GM19351 (cell line): Measurements from ENCODE around the gene CHN2.

Experiments used
- ATAC-seq: cut with Tn5 transposase; IDR thresholded peaks from one replicate; pipeline ENCODE4 v1.9.1; 2021; ENCODE audit warnings: mild to moderate bottlenecking, moderate library complexity; ENCODE audit not compliant: unreplicated experiment

The CHN2 gene

DNA sequence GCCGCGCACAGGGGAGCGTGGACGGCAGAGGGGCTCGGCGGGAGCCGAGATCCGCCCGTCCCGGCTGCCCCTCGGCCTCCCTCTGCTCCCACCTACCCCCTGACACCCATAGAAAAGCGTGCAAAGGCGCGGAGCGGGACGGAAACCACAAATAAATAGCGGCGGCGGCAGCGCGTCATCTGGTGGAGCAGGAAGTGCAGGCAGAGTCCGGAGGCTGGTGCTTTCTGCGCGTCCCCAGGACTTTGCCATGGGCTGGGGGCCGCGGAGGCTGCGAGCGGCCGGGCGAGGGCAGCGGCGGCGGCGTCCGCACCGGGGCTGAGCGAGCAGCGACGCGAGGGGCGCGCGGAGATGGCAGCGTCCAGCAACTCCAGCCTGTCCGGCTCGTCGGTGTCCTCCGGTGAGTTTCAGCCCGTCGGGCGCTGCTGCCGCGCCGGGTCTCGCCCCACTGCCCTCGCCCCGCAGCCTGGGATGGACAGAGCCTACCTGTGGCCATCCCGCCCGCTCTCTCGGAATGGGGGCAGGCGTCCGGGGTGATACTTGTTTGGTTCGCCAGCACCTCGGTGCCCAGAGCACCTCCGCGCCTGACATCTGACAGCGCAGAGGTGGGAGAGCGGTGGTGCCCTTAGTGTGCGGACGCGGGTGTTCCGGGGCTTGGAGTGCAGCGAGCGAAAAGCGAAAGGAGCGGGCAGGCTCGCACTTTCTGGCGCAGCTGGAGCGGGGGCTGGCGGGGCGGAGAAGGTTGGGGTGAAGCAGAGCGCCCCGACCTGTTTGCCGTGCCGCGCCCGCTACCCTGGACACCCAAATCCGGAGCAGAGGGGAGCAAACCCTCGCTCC lies at the start of gene CHN2:
CHN2 (plus strand) TSS at position 182 of the 834 bp plus-strand sequence.
- no peak for ATAC-seq

DNA sequence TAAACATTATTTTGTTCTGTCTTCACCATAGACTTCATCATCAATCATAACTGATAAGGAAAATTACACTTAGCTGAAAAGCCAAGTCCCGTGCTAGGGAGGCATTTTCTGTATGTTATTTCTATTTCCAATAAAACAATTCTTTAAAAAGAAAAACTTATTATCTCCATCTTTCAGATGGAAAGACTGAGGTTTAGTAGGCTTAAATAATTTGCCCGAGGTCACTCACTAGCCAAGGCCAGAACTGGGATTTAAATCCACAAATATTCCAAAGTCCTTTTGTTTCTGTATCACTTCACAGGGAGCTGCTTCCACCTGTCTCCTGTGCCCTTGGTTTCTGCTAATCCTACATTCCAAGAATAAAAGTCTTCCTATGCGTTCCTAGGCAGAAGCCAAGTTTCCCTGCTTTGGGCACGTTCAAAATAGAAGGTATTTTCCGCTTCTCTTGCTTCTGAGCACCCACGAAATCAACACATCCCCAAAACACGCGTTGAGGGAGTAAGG lies 49.0 kb upstream of the CHN2 start:
- no peak for ATAC-seq

GRCh38 chr7:29146057-29146706 lies 48.4 kb upstream of the CHN2 start, which contains the start of gene CPVL:
Gene CPVL, minus strand, starts transcription at chr7:29146537. Its CDS starts 25,476 bp downstream, at chr7:29121061.
- no peak for ATAC-seq

GRCh38 chr7:29146888-29147609 lies 47.5 kb upstream of the CHN2 start:
- ATAC-seq = no peak

- no peak for ATAC-seq
Observed at GRCh38 chr7:29147821-29148220, 46.8 kb upstream of the CHN2 start.

- no peak for ATAC-seq
Observed at GRCh38 chr7:29149036-29149435, 45.5 kb upstream of the CHN2 start.

DNA sequence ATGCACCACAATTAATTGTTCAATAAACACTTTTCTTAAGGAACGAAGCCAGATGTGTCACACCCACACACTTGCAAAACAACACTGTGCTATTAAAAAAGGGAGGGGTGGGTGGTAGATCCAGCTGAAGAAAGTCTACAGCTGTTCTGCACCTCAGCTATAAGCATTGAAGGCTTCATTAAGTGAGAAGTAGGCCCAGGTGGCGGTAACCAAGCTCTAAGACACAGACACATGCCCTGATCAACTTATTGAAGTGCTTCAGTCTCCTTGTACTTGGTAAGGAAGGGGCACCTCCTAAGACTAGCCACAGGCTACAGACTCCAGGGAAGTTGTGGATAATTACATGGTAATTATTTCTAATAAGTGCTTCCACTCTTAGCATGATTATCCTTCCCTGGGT lies 43.7 kb upstream of the CHN2 start:
- ATAC-seq = no peak

GRCh38 chr7:29154076-29154475 lies 40.5 kb upstream of the CHN2 start:
- no peak for ATAC-seq

- ATAC-seq = no peak
Observed at GRCh38 chr7:29156907-29157452, 37.6 kb upstream of the CHN2 start.

DNA sequence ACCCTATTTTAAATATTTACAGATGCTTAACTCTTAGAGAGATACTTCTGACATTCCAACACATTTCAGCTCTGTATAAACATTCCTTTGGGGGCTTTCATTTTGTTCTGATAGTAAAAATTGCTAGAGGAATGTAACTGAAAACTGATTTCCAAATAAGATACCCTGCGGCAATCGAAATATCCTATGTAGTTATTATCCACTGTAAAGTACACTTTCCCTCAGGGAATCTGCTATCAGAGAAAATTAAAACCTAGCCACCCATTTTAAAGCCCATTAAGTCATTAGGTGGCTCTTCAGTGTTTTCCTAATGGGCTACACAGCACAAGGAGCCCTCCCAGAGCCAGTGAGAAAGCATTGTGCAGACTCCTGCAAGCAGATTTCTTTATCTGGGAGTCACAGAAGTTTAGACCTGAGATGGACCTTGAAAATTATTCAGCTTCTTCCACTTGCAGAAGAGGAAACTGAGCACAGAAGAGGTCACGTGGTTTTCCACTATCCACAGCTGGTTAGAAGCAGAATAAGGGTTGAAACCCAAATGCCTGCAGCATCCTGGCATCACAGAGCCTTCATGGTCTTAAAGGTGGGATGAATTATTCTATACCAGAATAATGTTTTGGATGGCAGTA lies 35.7 kb upstream of the CHN2 start:
- ATAC-seq = no peak

GRCh38 chr7:29160080-29160479 lies 34.5 kb upstream of the CHN2 start:
- ATAC-seq = no peak

- ATAC-seq = no peak
Observed at GRCh38 chr7:29161231-29161630, 33.3 kb upstream of the CHN2 start.

DNA sequence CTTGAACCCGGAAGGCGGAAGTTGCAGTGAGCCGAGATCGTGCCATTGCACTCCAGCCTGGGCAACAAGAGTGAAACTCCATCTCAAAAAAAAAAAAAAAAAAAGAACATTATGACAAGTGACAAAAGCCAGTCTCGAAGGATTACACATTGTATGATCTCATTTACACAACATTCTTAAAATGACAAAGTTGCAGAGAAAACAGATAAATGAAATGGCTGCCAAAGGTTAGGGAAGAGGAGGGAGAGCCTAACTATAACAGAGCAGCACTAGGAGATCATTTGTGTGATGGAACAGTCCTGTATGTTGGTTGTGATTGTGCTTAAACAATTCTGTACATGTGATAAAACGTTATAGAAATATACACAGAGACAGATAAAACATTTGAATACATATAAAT lies 32.0 kb upstream of the CHN2 start:
- ATAC-seq = no peak

GRCh38 chr7:29163854-29164253 lies 30.7 kb upstream of the CHN2 start:
- ATAC-seq = no peak

GRCh38 chr7:29167721-29168120 lies 26.9 kb upstream of the CHN2 start:
- ATAC-seq = no peak

DNA sequence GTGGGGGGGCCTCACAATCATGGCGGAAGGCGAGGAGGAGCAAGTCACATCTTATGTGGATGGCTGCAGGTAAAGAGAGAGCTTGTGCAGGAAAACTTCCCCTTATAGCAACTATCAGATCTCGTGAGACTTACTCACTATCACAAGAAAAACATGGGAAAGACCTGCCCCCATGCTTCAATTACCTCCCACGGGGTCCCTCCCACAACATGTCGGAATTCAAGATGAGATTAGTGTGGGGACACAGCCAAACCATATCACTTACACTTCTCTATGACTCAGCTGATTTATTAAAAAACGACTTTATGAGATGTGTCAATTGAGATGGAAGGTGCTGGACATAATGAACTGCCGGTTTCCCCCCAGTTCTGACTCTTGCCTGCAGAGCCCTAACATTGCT lies 23.8 kb upstream of the CHN2 start:
- ATAC-seq = no peak

DNA sequence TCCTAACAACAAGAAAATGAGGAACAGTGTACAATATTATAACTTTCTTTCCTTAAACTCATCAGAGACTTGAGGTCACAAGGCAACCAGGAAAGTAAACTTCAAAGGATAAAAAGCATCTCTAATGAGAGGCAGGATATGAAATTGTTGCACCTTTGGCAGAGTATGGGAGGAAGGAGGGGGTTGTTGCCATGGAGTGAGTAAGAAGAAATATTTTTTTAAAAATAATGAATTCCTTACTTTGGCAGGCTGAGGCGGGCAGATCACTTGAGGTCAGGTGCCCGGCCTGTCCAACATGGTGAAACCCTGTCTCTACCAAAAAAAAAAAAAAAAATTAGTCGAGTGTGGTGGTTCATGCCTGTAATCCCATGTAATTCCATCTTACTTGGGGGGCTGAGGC lies 21.1 kb upstream of the CHN2 start:
- ATAC-seq = no peak

DNA sequence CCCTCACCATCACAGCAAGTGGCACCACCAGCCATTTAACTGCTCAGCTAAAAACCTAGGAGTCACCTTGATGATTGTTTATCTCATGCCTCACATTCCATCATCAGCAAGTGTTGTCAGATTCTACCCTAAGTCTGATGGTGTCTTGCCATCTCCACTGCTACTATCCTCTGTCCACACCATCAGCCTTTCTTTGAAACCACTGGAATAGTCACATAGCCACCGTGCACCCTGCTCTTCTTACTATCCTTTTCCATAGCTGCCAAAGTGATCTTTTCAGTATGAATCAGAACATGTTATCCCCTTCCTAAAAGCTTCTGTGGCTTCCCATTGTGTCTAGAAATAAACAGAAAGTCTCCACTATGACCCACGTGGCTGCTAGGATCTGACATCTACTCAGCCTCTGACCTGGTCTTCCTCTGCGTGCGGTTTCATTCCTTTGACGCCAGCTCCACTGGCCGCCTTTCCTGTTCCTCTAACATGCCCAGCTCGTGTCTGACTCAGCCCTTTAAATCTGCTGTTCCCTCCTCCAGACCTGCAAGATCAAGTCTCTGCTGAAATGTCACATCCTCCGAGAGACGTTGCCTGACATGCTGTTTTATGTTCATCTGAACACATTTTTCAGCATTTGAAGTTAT lies 16.5 kb upstream of the CHN2 start:
- ATAC-seq = no peak

DNA sequence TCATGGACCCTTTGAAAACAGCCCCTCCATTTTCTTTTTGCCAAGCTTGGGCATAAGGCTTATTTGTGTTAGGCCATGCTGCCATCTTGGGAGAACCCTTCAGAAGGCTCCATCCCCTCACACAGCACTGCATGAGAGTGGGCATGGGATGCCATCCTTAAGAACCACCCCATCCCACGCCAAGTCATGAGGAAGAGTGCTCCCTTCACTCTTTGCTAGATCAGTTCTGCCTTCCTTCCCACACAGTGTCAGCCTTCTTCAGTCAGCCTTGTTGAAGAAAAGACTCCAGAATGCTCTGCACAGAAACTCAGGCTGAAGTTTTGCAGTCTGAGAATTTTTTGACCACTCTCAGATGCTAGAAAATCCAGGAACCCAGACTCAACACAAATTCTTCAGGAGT lies 15.5 kb upstream of the CHN2 start:
- no peak for ATAC-seq

- no peak for ATAC-seq
Observed at GRCh38 chr7:29184599-29184998, 10.0 kb upstream of the CHN2 start.
